Measurements from ENCODE around the gene CDC23. TPM values are rescaled to one million over a fixed set of nuclear protein-coding genes. Genes with fewer than 3 reads are reported as not detected.

Gene CDC23
- total RNA-seq, 1 experiment from 2014 or later: 40.0 TPM

- Histone ChIP-seq H3K36me3 (ENCODE audit: control insufficient read depth in 1 of 2, insufficient read depth in 2 of 2, low read length in 2 of 2) (no peaks in the 10 kb centered on the region), H2AFZ (ENCODE audit: low read depth, low read length, poor library complexity, severe bottlenecking) (no peak overlapping the region), H3K9ac (ENCODE audit: low read length) (no peak overlapping the region), H3K27me3 (ENCODE audit: insufficient read depth, low read length) (no peaks in the 10 kb centered on the region), H4K20me1 (ENCODE audit: insufficient read depth) (no peaks in the 10 kb centered on the region), H3K9me2 (ENCODE audit: insufficient read depth) (no peaks in the 10 kb centered on the region), H3K4me2 (ENCODE audit: low read length) (no peak overlapping the region), H3K4me3 (replicated peaks in 1 of 2; ENCODE audit: low read depth in 1 of 2, low read length in 2 of 2) (no peak overlapping the region), H3K27ac (ENCODE audit: low read depth, low read length) (no peak overlapping the region), H3K79me2 (ENCODE audit: insufficient read depth, low read length) (no peaks in the 10 kb centered on the region), H3K4me1 (ENCODE audit: control insufficient read depth in 1 of 2, insufficient read depth in 2 of 2, low read length in 2 of 2) (no peaks in the 10 kb centered on the region), H3K9me3 (ENCODE audit: control insufficient read depth in 1 of 2, insufficient read depth in 1 of 2, low read depth in 1 of 2, low read length in 2 of 2) (no peaks in the 10 kb centered on the region)
- no TSS peak for BruUV-seq (replicated peaks)
- ATAC-seq (no peak), DNase-seq (ENCODE audit: low read depth, low spot score) (no peak)
- ChIA-PET RAD21 (ENCODE audit: low non-redundant PET in 1 of 2, low total read pairs in 2 of 2, uncharacterized antibody in 2 of 2, unreplicated experiment in 2 of 2) (no interaction called here), POLR2A (no interaction called here), CTCF (interaction anchor here (0.6 kb wide), 1 partner anchor 36 kb away, joined by 3 read pairs; no protein-coding TSS in a partner anchor)
- TF ChIP-seq ZFX (IDR thresholded peaks at IDR 0.05) (no peak), POLR2AphosphoS5 (IDR thresholded peaks at IDR 0.05; ENCODE audit: low read depth, low read length) (no peak), REST (IDR thresholded peaks at IDR 0.05; ENCODE audit: low read depth) (no peak)
- intact Hi-C loops (cut with micrococcal nuclease): no loop called here
Measured at GRCh38 chr5:138246822-138247221, 33.7 kb upstream of the CDC23 start.

GRCh38 chr5:138246334-138246733 lies 33.2 kb upstream of the CDC23 start:
- H3K27me3 ChIP-seq (ENCODE audit: insufficient read depth, low read length): no peaks in the 10 kb centered on the region
- no TSS peak for BruUV-seq (replicated peaks)
- intact Hi-C loops (cut with micrococcal nuclease): no loop called here
- ChIA-PET CTCF (interaction anchor here (0.6 kb wide), 1 partner anchor 36 kb away, joined by 3 read pairs; no protein-coding TSS in a partner anchor), RAD21 (ENCODE audit: low non-redundant PET in 1 of 2, low total read pairs in 2 of 2, uncharacterized antibody in 2 of 2, unreplicated experiment in 2 of 2) (no interaction called here), POLR2A (no interaction called here)
- no peak overlapping the region for H3K4me3 ChIP-seq (replicated peaks in 1 of 2; ENCODE audit: low read depth in 1 of 2, low read length in 2 of 2)
- H3K9me3 ChIP-seq (ENCODE audit: control insufficient read depth in 1 of 2, insufficient read depth in 1 of 2, low read depth in 1 of 2, low read length in 2 of 2): no peaks in the 10 kb centered on the region
- H3K9me2 ChIP-seq (ENCODE audit: insufficient read depth): no peaks in the 10 kb centered on the region
- no peak for ATAC-seq
- H3K4me2 ChIP-seq (ENCODE audit: low read length): no peak overlapping the region
- no peaks in the 10 kb centered on the region for H3K79me2 ChIP-seq (ENCODE audit: insufficient read depth, low read length)
- no peaks in the 10 kb centered on the region for H3K36me3 ChIP-seq (ENCODE audit: control insufficient read depth in 1 of 2, insufficient read depth in 2 of 2, low read length in 2 of 2)
- no peak for DNase-seq (ENCODE audit: low read depth, low spot score)
- H3K27ac ChIP-seq (ENCODE audit: low read depth, low read length): no peak overlapping the region
- no peaks in the 10 kb centered on the region for H3K4me1 ChIP-seq (ENCODE audit: control insufficient read depth in 1 of 2, insufficient read depth in 2 of 2, low read length in 2 of 2)
- no peak overlapping the region for H3K9ac ChIP-seq (ENCODE audit: low read length)
- no peak overlapping the region for H2AFZ ChIP-seq (ENCODE audit: low read depth, low read length, poor library complexity, severe bottlenecking)
- H4K20me1 ChIP-seq (ENCODE audit: insufficient read depth): no peaks in the 10 kb centered on the region
- TF ChIP-seq EZH2 (IDR thresholded peaks at IDR 0.05) (no peak), JUND (IDR thresholded peaks at IDR 0.05) (no peak), YY1 (IDR thresholded peaks at IDR 0.05; ENCODE audit: extremely low read depth, insufficient replicate concordance, low read depth, low read length) (no peak), TCF7L2 (IDR thresholded peaks at IDR 0.05; ENCODE audit: borderline replicate concordance, extremely low read depth, insufficient read depth, insufficient read length) (no peak), CBX3 (IDR thresholded peaks at IDR 0.05; ENCODE audit: low read depth) (no peak), FOSL1 (IDR thresholded peaks at IDR 0.05; ENCODE audit: low read depth) (no peak), EZH2phosphoT487 (IDR thresholded peaks at IDR 0.05; ENCODE audit: borderline replicate concordance) (no peak), ZNF274 (IDR thresholded peaks at IDR 0.05; ENCODE audit: low read depth, low read length) (no peak), MAX (IDR thresholded peaks at IDR 0.05) (no peak), ELF1 (IDR thresholded peaks at IDR 0.05; ENCODE audit: borderline replicate concordance, low read depth) (no peak), ATF3 (IDR thresholded peaks at IDR 0.05) (no peak), REST (IDR thresholded peaks at IDR 0.05; ENCODE audit: low read depth) (no peak)

All from HCT116 (cell line).